ENCODE measurements around the gene TP53.
A peak's percentile ranks its signal among the peaks of the same experiment; 100 is the strongest.

The TP53 gene

DNA sequence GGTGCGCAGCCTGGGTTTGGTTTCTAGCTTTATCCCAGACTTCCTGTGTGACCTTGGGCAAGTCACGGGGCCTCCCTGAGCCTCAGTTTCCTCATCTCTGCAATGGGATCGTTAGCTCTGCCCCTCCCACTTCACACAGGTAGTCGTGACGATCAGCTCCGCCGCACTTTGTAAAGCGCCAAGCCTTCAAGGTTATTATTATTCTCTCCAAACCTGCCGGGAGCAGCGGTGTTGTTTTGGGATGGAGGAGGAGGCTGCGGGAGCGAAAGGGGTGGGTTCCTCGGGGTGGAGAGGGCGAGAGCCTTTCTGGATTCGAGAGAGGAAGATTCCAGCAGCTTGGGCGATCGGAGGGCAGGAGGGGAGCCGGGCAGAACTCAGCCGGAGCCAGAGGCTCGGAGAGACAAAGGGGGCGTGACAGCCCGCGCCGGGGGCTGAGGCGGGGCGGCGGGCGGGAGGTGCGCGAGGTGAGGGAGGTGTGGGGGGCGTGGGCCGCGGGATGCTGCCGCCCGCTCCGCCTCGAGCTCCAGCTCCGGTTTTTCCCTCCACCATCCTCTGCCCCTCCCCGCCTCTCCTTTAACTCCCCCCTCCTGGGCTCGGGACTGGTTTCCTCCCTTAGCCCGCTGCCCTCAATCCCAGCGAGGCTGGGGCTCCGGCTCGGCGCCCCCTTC lies 17.4 kb upstream of the TP53 start, which contains the start of gene EFNB3:
Gene EFNB3 (plus strand): TSS at position 602 of the 668 bp plus-strand sequence. CDS start 397 bp downstream, outside the sequence.
- peaks cover 12% of the 10 kb centered on the region for H3K36me3 ChIP-seq (ENCODE audit: control insufficient read depth, insufficient read depth, low read length)
- peaks cover 9% of the 10 kb centered on the region for H3K4me1 ChIP-seq (ENCODE audit: control insufficient read depth, insufficient read depth, low read length)
- no peaks in the 10 kb centered on the region for H3K9me3 ChIP-seq (ENCODE audit: control insufficient read depth, insufficient read depth, low read length)
- H3K4me3 ChIP-seq (ENCODE audit: low read depth, low read length), result peak within 1 kb of the TSS; percentile 75
- peaks cover 16% of the 10 kb centered on the region for H3K27me3 ChIP-seq (ENCODE audit: control insufficient read depth, insufficient read depth, low read length)
- H3K9ac ChIP-seq (ENCODE audit: low read depth, low read length), result peak within 1 kb of the TSS; percentile 24

DNA sequence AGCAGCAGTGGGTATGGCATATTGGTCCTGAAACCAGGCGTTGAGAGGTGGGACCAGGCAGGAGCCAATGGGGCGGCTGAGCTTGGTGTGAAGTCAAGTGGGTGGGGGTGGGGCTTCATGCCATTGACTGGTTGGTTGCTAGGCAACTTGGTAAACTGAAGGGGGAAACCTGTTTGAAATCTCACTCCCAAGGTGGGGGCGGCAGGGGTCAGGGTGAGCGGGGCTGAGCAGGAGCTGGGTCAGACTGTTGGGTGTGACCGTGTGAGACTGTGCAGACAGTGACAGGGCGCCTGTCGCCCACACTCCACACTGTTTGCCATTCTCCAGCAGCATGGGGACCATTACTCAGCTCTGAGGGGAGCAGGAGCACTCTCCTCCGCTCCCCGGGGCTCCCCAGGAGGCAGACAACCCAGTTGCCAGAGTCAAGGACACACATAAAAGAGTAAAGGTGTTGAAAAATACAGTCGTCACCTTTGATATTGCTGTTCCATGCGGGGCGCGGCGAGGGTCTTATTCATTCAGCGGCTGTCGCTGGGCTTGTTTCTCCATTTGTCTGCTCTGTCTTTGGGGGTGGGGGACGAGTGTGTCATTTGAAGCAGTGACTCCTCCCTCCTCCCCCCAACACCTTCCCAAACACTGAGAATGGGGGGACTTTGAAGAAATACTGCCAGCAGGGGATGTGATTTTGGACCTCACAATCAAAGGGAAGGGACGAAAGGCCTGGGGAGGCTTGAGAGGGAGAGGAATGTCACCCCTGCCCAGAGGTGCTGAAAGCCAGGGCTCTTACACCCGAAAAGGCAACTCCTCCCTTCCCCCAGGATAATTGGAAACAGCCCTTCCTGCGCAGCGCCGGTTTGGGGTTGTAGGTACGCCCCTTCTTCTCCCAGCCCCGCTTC lies 16.5 kb upstream of the TP53 start:
- Histone ChIP-seq H3K4me3 (ENCODE audit: low read depth, low read length) (peak overlapping the region; percentile 75), H3K9ac (ENCODE audit: low read depth, low read length) (no peak overlapping the region), H3K27me3 (ENCODE audit: control insufficient read depth, insufficient read depth, low read length) (peaks cover 16% of the 10 kb centered on the region), H3K36me3 (ENCODE audit: control insufficient read depth, insufficient read depth, low read length) (peaks cover 12% of the 10 kb centered on the region), H3K9me3 (ENCODE audit: control insufficient read depth, insufficient read depth, low read length) (no peaks in the 10 kb centered on the region), H3K4me1 (ENCODE audit: control insufficient read depth, insufficient read depth, low read length) (peaks cover 9% of the 10 kb centered on the region)

DNA sequence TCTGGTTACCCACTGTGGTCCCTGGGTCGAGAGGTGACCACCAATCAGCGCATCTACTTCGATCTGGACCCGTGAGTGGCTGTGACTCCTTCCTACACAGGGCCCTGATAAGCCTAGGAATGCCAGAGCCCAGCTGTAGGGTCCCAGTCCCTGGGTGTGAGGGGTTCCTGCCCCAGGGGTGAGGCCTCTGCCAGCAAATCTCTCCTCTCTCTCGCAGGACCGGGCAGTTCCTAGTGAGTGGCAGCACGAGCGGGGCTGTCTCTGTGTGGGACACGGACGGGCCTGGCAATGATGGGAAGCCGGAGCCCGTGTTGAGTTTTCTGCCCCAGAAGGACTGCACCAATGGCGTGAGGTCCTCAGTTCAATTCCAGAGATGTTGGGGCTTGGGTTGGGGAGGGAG lies 15.5 kb upstream of the TP53 start:
- no peaks in the 10 kb centered on the region for H3K9me3 ChIP-seq (ENCODE audit: control insufficient read depth, insufficient read depth, low read length)
- no peak overlapping the region for H3K9ac ChIP-seq (ENCODE audit: low read depth, low read length)
- H3K27me3 ChIP-seq (ENCODE audit: control insufficient read depth, insufficient read depth, low read length), result peaks cover 16% of the 10 kb centered on the region
- H3K4me1 ChIP-seq (ENCODE audit: control insufficient read depth, insufficient read depth, low read length), result peaks cover 9% of the 10 kb centered on the region
- peak overlapping the region; percentile 41 for H3K4me3 ChIP-seq (ENCODE audit: low read depth, low read length)
- peaks cover 12% of the 10 kb centered on the region for H3K36me3 ChIP-seq (ENCODE audit: control insufficient read depth, insufficient read depth, low read length)

DNA sequence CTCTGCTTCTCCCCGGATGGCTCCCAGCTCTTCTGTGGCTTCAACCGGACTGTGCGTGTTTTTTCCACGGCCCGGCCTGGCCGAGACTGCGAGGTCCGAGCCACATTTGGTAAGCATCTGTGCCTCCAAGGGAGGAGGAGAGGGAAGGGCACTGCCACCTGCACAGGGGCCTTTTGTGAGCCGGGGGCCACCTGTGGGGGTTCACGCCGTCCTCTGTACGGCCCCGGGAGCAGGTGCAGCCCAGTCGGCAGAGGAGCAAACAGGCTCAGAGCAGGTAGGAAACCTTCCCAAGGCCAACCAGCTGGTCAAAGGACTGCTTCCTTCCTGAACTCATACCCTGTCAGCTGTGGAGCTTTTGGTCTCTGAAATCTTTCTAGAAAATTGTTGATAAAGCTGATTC lies 14.4 kb upstream of the TP53 start:
- Histone ChIP-seq H3K9ac (ENCODE audit: low read depth, low read length) (no peak overlapping the region), H3K36me3 (ENCODE audit: control insufficient read depth, insufficient read depth, low read length) (peaks cover 12% of the 10 kb centered on the region), H3K4me3 (ENCODE audit: low read depth, low read length) (no peak overlapping the region), H3K9me3 (ENCODE audit: control insufficient read depth, insufficient read depth, low read length) (no peaks in the 10 kb centered on the region), H3K4me1 (ENCODE audit: control insufficient read depth, insufficient read depth, low read length) (peaks cover 9% of the 10 kb centered on the region), H3K27me3 (ENCODE audit: control insufficient read depth, insufficient read depth, low read length) (peaks cover 13% of the 10 kb centered on the region)

DNA sequence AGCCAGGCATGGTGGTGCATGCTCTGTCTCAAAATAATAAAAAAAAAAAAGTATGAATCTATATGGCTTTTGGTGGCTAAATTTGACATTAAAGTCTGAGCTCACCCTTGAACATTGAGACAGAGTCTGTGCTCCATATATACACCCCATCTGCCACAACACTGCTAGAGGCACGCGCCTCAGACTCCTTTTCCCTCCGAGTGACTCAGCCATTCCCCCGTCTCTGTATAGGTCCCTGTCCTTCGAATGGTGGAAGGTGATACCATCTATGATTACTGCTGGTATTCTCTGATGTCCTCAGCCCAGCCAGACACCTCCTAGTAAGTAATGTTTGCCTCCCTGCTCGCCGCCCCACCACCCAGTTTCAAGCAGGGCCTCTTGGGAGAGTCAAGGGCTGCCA lies 13.2 kb upstream of the TP53 start:
- no peak overlapping the region for H3K4me3 ChIP-seq (ENCODE audit: low read depth, low read length)
- H3K9ac ChIP-seq (ENCODE audit: low read depth, low read length), result no peak overlapping the region
- H3K9me3 ChIP-seq (ENCODE audit: control insufficient read depth, insufficient read depth, low read length), result no peaks in the 10 kb centered on the region
- H3K4me1 ChIP-seq (ENCODE audit: control insufficient read depth, insufficient read depth, low read length), result peaks cover 5% of the 10 kb centered on the region
- H3K27me3 ChIP-seq (ENCODE audit: control insufficient read depth, insufficient read depth, low read length), result peaks cover 6% of the 10 kb centered on the region
- peaks cover 12% of the 10 kb centered on the region for H3K36me3 ChIP-seq (ENCODE audit: control insufficient read depth, insufficient read depth, low read length)

DNA sequence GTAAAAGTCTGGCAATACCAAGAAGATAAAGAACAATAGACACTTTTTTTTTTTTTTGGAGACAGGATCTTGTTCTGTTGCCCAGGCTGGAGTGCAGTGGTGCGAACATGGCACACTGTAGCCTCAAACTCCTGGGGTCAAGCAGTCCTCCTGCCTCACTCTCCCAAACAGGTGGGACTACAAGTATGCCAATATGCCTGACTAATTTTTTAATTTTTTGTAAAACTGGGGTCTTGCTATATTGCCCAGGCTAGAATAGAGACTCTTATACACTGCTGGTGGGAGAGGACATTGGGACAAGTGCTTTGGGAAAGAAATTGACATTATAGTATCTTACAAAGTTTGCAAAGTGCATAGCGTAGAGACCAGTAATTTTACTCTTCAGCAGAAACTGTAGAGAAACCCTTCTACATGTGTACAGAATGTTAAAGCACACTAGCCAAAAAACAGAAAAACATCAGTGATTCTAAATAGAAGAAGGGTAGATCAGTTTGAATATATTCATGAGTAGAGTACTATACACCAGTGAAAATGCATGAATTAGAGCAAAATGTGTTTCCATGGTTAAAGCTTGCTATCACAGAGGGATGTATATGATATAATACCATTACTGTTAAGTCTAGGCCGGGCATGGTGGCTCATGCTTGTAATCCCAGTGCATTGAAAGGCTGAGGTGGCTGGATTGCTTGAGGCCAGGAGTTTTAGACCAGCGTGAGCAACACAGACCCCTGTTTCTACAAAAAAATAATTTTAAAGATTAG lies 10.7 kb upstream of the TP53 start:
- Histone ChIP-seq H3K4me1 (ENCODE audit: control insufficient read depth, insufficient read depth, low read length) (peaks cover under 1% of the 10 kb centered on the region), H3K9me3 (ENCODE audit: control insufficient read depth, insufficient read depth, low read length) (no peaks in the 10 kb centered on the region), H3K36me3 (ENCODE audit: control insufficient read depth, insufficient read depth, low read length) (peaks cover 12% of the 10 kb centered on the region), H3K4me3 (ENCODE audit: low read depth, low read length) (no peak overlapping the region), H3K27me3 (ENCODE audit: control insufficient read depth, insufficient read depth, low read length) (no peaks in the 10 kb centered on the region), H3K9ac (ENCODE audit: low read depth, low read length) (no peak overlapping the region)

DNA sequence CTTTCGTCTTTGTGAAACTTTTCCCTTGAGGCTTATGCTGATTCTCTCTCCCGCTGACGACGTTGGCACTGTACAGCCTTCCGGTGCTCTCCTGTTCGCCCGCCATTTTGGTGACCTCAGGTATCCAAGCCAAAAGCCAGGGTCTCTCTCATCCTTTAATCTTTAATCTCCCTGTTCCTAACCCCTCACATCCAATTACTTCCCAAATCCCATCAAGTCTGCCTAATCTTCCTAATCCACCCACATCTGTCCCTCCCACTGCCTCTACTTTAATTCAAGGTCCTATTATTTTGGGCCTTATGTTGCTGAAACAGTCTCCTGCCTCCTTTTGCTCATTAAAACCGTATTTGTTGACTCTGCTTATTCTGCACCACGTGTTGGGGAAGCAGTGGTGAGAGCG lies 8.3 kb upstream of the TP53 start:
- H3K4me3 ChIP-seq (ENCODE audit: low read depth, low read length), result no peak overlapping the region
- no peaks in the 10 kb centered on the region for H3K9me3 ChIP-seq (ENCODE audit: control insufficient read depth, insufficient read depth, low read length)
- H3K36me3 ChIP-seq (ENCODE audit: control insufficient read depth, insufficient read depth, low read length), result peaks cover 1% of the 10 kb centered on the region
- H3K27me3 ChIP-seq (ENCODE audit: control insufficient read depth, insufficient read depth, low read length), result no peaks in the 10 kb centered on the region
- H3K9ac ChIP-seq (ENCODE audit: low read depth, low read length), result no peak overlapping the region
- H3K4me1 ChIP-seq (ENCODE audit: control insufficient read depth, insufficient read depth, low read length), result no peaks in the 10 kb centered on the region

DNA sequence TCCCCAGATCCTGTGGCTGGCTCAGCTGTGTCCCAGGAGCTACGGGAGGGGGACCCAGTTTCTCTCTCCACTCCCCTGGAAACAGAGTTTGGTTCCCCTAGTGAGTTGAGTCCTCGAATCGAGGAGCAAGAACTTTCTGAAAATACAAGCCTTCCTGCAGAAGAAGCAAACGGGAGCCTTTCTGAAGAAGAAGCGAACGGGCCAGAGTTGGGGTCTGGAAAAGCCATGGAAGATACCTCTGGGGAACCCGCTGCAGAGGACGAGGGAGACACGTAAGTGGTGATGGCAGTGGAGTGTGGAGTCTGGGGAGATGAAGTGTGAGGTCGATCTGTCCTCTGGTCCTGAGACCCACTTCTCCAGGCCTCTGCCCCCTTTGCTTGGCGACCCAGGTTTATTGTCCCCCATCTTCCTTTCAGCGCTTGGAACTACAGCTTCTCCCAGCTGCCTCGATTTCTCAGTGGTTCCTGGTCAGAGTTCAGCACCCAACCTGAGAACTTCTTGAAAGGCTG lies 1.6 kb upstream of the TP53 start:
- H3K9ac ChIP-seq (ENCODE audit: low read depth, low read length), result peak overlapping the region; percentile 78
- no peaks in the 10 kb centered on the region for H3K36me3 ChIP-seq (ENCODE audit: control insufficient read depth, insufficient read depth, low read length)
- no peaks in the 10 kb centered on the region for H3K27me3 ChIP-seq (ENCODE audit: control insufficient read depth, insufficient read depth, low read length)
- peak overlapping the region; percentile 96 for H3K4me3 ChIP-seq (ENCODE audit: low read depth, low read length)
- no peaks in the 10 kb centered on the region for H3K9me3 ChIP-seq (ENCODE audit: control insufficient read depth, insufficient read depth, low read length)
- peaks cover 10% of the 10 kb centered on the region for H3K4me1 ChIP-seq (ENCODE audit: control insufficient read depth, insufficient read depth, low read length)

DNA sequence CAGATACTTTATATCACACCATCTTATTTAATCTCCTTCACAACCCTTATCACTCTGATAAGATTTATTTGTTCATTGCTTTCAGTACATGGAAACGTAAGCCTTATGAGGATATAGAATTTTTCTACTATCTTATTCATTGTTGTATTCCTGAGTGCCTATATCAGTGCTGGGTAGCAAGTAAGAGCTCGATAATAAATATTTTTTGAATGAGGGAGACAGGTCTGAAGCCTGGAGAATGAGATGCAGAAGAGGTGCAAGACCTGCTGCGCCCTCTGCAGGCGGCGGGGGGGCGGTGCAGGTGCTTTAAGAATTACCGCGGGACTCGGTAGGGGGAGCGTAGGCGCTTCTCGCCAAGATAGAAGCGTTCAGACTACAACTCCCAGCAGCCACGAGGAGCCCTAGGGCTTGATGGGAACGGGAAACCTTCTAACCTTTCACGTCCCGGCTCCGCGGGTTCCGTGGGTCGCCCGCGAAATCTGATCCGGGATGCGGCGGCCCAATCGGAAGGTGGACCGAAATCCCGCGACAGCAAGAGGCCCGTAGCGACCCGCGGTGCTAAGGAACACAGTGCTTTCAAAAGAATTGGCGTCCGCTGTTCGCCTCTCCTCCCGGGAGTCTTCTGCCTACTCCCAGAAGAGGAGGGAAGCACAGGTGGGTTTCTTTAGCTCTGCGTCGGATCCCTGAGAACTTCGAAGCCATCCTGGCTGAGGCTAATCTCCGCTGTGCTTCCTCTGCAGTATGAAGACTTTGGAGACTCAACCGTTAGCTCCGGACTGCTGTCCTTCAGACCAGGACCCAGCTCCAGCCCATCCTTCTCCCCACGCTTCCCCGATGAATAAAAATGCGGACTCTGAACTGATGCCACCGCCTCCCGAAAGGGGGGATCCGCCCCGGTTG lies 868 bp upstream of the TP53 start, which contains the start of gene WRAP53:
Gene WRAP53 (plus strand): TSS at position 570 of the 900 bp plus-strand sequence. CDS start 172 bp downstream, at position 742.
- Histone ChIP-seq H3K27me3 (ENCODE audit: control insufficient read depth, insufficient read depth, low read length) (no peaks in the 10 kb centered on the region), H3K4me3 (ENCODE audit: low read depth, low read length) (peak within 1 kb of the TSS; percentile 99), H3K9ac (ENCODE audit: low read depth, low read length) (peak within 1 kb of the TSS; percentile 95), H3K9me3 (ENCODE audit: control insufficient read depth, insufficient read depth, low read length) (no peaks in the 10 kb centered on the region), H3K4me1 (ENCODE audit: control insufficient read depth, insufficient read depth, low read length) (peaks cover 10% of the 10 kb centered on the region), H3K36me3 (ENCODE audit: control insufficient read depth, insufficient read depth, low read length) (no peaks in the 10 kb centered on the region)

DNA sequence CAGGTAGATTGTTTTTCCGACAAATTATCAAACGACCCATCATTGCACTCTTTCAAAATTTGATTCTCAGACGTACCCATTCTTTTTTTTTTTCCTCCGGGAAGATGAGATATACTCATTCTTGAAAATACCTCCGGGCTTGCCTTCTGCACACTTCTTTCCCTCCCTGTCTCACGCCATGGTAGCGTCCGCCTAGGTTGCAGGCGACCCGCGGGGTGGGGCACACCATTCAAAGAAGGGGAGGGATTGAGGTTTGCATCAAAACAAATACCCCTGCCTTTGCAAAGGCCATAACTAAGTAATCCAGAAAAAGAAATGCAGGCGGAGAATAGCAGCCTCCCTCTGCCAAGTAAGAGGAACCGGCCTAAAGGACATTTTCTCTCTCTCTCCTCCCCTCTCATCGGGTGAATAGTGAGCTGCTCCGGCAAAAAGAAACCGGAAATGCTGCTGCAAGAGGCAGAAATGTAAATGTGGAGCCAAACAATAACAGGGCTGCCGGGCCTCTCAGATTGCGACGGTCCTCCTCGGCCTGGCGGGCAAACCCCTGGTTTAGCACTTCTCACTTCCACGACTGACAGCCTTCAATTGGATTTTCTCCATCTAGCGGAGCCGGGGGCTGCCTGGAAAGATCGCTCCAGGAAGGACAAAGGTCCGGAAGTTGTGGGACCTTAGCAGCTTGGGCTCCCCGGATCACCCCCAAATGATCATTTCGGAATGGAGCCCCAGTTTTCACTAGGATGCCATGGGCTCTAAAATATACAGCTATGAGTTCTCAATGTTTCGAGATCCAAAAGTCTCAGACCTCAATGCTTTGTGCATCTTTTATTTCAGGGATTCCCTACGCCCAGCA lies 843 bp downstream of the TP53 start:
- Histone ChIP-seq H3K4me1 (ENCODE audit: control insufficient read depth, insufficient read depth, low read length) (peaks cover 10% of the 10 kb centered on the region), H3K9ac (ENCODE audit: low read depth, low read length) (peak overlapping the region; percentile 95), H3K27me3 (ENCODE audit: control insufficient read depth, insufficient read depth, low read length) (no peaks in the 10 kb centered on the region), H3K9me3 (ENCODE audit: control insufficient read depth, insufficient read depth, low read length) (no peaks in the 10 kb centered on the region), H3K36me3 (ENCODE audit: control insufficient read depth, insufficient read depth, low read length) (no peaks in the 10 kb centered on the region), H3K4me3 (ENCODE audit: low read depth, low read length) (peak overlapping the region; percentile 99)
